ENCODE data around the gene IRS1.

- no peak for TF ChIP-seq CTCF (IDR thresholded peaks at IDR 0.05; ENCODE audit: low read depth, low read length)
- TF ChIP-seq EZH2phosphoT487 (IDR thresholded peaks at IDR 0.05; ENCODE audit: low read depth) = no peak
Measured at GRCh38 chr2:226763320-226763719, 36.3 kb downstream of the IRS1 start.
